KMS-11 (cell line): ENCODE measurements around the gene BTBD9.

Source experiments
- H2AFZ ChIP-seq: fragments of 200-600 bp; sonication (generic); 2 replicates; pipeline ENCODE4 v1.6.1; 2016; ENCODE audit warnings: antibody characterized with exemption, mixed run types, low read depth
- H3K27ac ChIP-seq: fragments of 200-600 bp; sonication (generic); 2 replicates; pipeline ENCODE4 v1.6.1; 2016; ENCODE audit warnings: mild to moderate bottlenecking, mixed run types
- H3K27me3 ChIP-seq: fragments of 200-600 bp; sonication (generic); 2 replicates; pipeline ENCODE4 v1.6.1; 2017; ENCODE audit warnings: mild to moderate bottlenecking, low read depth, mixed run types, moderate library complexity; ENCODE audit not compliant: insufficient read depth
- H3K36me3 ChIP-seq: fragments of 200-600 bp; sonication (generic); 2 replicates; pipeline ENCODE4 v1.6.1; 2017; ENCODE audit warnings: mild to moderate bottlenecking, mixed run types; ENCODE audit not compliant: insufficient read depth
- H3K4me1 ChIP-seq: fragments of 200-600 bp; sonication (generic); 2 replicates; pipeline ENCODE4 v1.6.1; 2016; ENCODE audit warnings: mild to moderate bottlenecking, low read depth, mixed run types; ENCODE audit not compliant: poor library complexity, severe bottlenecking
- H3K4me2 ChIP-seq: fragments of 200-600 bp; sonication (generic); 2 replicates; pipeline ENCODE4 v1.7.0; 2016; ENCODE audit warnings: mild to moderate bottlenecking, mixed run types
- H3K4me3 ChIP-seq: fragments of 200-600 bp; sonication (generic); IDR thresholded peaks from 2 replicates; pipeline ENCODE4 v1.6.1; 2017; ENCODE audit warnings: low read depth, low read length, mixed read lengths; ENCODE audit not compliant: insufficient read depth
- H3K79me2 ChIP-seq: fragments of 200-600 bp; sonication (generic); 2 replicates; pipeline ENCODE4 v1.6.1; 2016; ENCODE audit warnings: low read depth, mixed run types; ENCODE audit not compliant: insufficient read depth
- H3K9ac ChIP-seq: fragments of 200-600 bp; sonication (generic); 2 replicates; pipeline ENCODE4 v1.6.1; 2016; ENCODE audit warnings: mild to moderate bottlenecking, mixed run types
- H4K20me1 ChIP-seq: fragments of 200-600 bp; sonication (generic); 2 replicates; pipeline ENCODE4 v1.6.1; 2016; ENCODE audit warnings: mild to moderate bottlenecking, mixed run types; ENCODE audit not compliant: insufficient read depth
- TF ChIP-seq, protein P1 (sequence below): fragments of 200-600 bp; sonication (generic); conservative IDR thresholded peaks from 2 replicates; pipeline ENCODE4 v1.6.1; 2017; ENCODE audit warnings: low read depth, mild to moderate bottlenecking, antibody characterized with exemption, low read length, moderate library complexity, mixed read lengths

The BTBD9 gene

DNA sequence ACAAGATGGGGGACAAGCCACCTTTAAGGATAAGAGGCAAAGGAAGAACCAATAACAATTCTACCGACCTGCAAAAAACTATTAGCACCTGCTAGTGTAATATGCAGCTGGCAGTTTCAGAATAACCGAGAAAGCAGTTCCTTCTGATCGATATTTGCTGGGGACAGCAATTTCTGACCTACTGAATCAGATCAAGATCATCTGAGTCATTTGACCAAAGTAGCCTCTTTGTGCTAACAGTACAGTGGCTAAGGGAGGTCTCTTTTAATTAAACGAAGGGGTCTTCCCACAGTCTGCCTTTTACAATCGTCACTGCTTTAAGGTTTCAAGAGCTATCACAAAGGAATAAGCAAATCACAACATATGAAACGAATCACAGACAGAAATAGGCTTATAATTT lies 318.9 kb downstream of the BTBD9 start:
- no peak overlapping the region for H3K4me3 ChIP-seq
- H3K4me2 ChIP-seq, result peak overlapping the region; percentile 85
- H3K27ac ChIP-seq, result peak overlapping the region; percentile 97
- peaks cover 66% of the 10 kb centered on the region for H3K4me1 ChIP-seq
- peak overlapping the region; percentile 80 for H3K9ac ChIP-seq
- H2AFZ ChIP-seq, result peak overlapping the region; percentile 48
- no peaks in the 10 kb centered on the region for H3K27me3 ChIP-seq
- no peaks in the 10 kb centered on the region for H4K20me1 ChIP-seq
- TF ChIP-seq, protein P1, sequence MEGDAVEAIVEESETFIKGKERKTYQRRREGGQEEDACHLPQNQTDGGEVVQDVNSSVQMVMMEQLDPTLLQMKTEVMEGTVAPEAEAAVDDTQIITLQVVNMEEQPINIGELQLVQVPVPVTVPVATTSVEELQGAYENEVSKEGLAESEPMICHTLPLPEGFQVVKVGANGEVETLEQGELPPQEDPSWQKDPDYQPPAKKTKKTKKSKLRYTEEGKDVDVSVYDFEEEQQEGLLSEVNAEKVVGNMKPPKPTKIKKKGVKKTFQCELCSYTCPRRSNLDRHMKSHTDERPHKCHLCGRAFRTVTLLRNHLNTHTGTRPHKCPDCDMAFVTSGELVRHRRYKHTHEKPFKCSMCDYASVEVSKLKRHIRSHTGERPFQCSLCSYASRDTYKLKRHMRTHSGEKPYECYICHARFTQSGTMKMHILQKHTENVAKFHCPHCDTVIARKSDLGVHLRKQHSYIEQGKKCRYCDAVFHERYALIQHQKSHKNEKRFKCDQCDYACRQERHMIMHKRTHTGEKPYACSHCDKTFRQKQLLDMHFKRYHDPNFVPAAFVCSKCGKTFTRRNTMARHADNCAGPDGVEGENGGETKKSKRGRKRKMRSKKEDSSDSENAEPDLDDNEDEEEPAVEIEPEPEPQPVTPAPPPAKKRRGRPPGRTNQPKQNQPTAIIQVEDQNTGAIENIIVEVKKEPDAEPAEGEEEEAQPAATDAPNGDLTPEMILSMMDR, result no peak
- no peaks in the 10 kb centered on the region for H3K79me2 ChIP-seq
- no peaks in the 10 kb centered on the region for H3K36me3 ChIP-seq

DNA sequence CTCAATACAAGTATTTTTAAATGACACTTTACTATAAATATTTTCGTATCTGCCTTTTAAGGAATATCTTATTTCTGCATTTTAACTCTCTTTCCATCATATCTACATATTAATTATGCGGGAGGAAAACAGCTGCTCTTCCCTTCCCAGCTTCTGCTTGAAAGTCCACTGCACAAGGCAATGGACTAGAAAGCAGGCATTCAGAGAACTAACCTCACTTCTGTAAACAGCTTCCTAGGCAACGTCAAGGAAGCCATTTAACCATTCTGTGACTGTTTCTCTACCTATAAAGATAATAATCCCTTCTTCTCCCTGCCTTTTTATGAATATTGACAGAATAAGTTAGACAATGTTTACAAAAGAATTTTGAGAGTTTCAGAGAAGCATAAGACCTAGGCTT lies 319.4 kb downstream of the BTBD9 start:
- Histone ChIP-seq H3K27ac (peak overlapping the region; percentile 97), H3K4me2 (peak overlapping the region; percentile 85), H3K27me3 (no peaks in the 10 kb centered on the region), H4K20me1 (no peaks in the 10 kb centered on the region), H3K4me3 (no peak overlapping the region), H3K4me1 (peaks cover 71% of the 10 kb centered on the region), H3K79me2 (no peaks in the 10 kb centered on the region), H3K36me3 (no peaks in the 10 kb centered on the region), H2AFZ (0 out of 2 replicates have a peak overlapping the region, but pooled peaks have one; percentile 48), H3K9ac (peak overlapping the region; percentile 80; the same call in 1 of the 2 replicates)
- TF ChIP-seq, protein P1, result no peak

DNA sequence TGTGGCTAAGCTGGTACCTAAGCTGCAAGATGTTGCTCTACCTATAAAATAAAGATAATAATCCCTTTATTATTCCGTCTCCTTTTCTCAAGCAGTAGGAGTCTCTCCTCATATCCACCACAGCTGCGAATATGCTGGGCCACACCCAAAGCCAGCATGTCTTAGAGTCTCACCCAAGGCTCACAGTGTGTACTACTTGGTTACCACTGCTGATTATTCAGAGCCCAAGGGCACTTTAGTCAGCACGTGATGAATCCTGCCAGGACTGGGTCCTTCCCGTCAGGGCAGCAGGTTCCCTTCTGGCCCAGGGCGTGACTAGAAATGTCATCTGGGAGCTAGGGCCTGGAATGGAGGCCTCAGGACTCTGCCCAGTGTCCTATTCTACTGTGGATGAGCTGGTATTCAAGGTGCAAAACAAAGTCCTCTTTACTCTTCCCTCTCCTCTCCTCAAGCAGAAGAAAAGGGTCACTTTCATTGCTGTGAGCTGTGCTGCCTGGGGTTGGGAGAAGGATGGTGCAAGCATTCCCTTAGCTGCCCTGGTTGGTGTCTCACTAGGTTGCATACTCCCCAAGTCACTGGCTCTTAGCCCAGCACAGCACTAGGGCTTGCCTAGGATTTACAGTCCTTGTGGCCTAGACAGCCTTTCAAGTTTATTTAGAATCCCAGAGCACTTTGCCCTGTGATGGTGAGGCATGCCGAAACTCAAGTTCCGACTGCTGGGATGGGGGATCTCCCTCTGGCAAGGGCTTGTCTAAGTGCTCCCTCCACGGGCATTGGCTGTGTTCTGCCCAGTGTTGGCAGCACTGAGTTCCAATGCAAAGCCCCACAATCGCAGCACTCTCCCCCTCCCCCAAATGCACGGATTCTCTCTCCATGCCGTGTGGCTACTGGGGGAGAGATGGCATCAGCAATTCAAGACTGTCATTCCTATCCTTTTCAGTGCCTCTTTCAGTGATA lies 320.2 kb downstream of the BTBD9 start:
- Histone ChIP-seq H3K36me3 (no peaks in the 10 kb centered on the region), H2AFZ (no peak overlapping the region), H3K27ac (peak overlapping the region; percentile 97; the same call in 1 of the 2 replicates)

DNA sequence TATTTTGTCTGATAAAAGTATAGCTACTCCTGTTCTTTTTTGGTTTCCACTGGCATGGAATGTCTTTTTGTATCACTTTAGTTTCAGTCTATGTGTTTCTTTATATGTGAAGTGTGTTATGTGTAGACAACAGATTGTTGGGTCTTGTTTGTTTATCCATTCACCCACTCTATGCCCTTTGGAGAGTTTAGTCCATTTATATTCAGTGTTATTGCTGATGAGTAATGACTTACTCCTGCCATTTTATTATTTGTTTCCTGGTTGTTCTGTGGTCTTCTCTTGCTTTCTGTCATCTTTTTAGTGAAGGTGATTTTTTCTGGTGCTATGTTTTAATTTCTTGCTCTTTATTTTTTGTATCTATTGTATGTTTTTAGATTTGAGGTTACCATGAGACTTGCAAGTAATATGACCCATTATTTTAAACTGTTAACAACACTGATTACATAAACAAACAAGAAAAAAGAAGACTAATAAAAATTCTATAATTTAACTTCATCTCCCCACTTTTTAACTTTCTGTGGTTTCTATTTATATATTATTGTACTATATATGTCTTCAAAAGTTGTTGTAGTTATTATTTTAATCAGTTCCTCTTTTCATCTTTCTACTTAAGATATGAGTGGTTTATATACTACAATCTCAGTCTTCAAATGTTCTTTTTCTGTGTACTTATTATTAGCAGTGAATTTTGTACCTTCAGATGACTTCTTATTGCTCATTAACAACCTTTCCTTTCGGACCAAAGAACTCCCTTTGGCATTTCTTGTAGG lies 323.4 kb downstream of the BTBD9 start:
- Histone ChIP-seq H4K20me1 (no peaks in the 10 kb centered on the region), H3K4me1 (peaks cover 51% of the 10 kb centered on the region), H3K9ac (no peak overlapping the region), H3K27me3 (no peaks in the 10 kb centered on the region), H2AFZ (no peak overlapping the region), H3K79me2 (no peaks in the 10 kb centered on the region), H3K4me2 (no peak overlapping the region; the same call in 1 of the 2 replicates), H3K4me3 (no peak overlapping the region), H3K27ac (no peak overlapping the region), H3K36me3 (no peaks in the 10 kb centered on the region)
- TF ChIP-seq, protein P1, result no peak

More for the DNA sequence above, 320.2 kb downstream of the BTBD9 start:
- Histone ChIP-seq H3K4me2 (peak overlapping the region; percentile 85; the same call in 1 of the 2 replicates), H3K27me3 (no peaks in the 10 kb centered on the region), H4K20me1 (no peaks in the 10 kb centered on the region), H3K79me2 (no peaks in the 10 kb centered on the region), H3K4me1 (peaks cover 72% of the 10 kb centered on the region), H3K4me3 (no peak overlapping the region), H3K9ac (peak overlapping the region; percentile 80; the same call in 1 of the 2 replicates)
- TF ChIP-seq, protein P1, result no peak
